Liver (tissue), 9 donors: Measurements from ENCODE around the gene YAE1. TPM values are rescaled to one million over a fixed set of nuclear protein-coding genes. Genes with fewer than 3 reads are reported as not detected.

ENCODE experiments used
- DNase-seq: peaks from one replicate; pipeline ENCODE4 v3.0.0-alpha.2; 2017; ENCODE audit warnings: low spot score
- H3K27ac ChIP-seq, 2 donors: one replicate each; pipeline ENCODE4 v1.7.0; 2013; ENCODE audit warnings: inconsistent platforms in 2 of 2, low read length in 2 of 2, control low read depth in 1 of 2, low read depth in 1 of 2, mild to moderate bottlenecking in 1 of 2
- H3K27me3 ChIP-seq, 4 donors: one replicate each; pipeline versions ENCODE4 v1.6.1 to v1.7.0; 2013; ENCODE audit warnings: low read length in 3 of 4, inconsistent platforms in 1 of 4, mild to moderate bottlenecking in 1 of 4, moderate library complexity in 1 of 4; ENCODE audit not compliant: control insufficient read depth in 4 of 4, insufficient read depth in 4 of 4
- H3K36me3 ChIP-seq, 4 donors: one replicate each; pipeline versions ENCODE4 v1.6.1 to v1.7.0; 2013; ENCODE audit warnings: low read length in 3 of 4, mild to moderate bottlenecking in 3 of 4, low read depth in 1 of 4, moderate library complexity in 1 of 4; ENCODE audit not compliant: control insufficient read depth in 4 of 4, insufficient read depth in 3 of 4
- H3K4me1 ChIP-seq, 4 donors: one replicate each; pipeline versions ENCODE4 v1.6.1 to v1.7.0; 2013; ENCODE audit warnings: low read length in 3 of 4, mild to moderate bottlenecking in 3 of 4, moderate library complexity in 1 of 4; ENCODE audit not compliant: control insufficient read depth in 4 of 4, insufficient read depth in 4 of 4
- H3K4me3 ChIP-seq, 3 donors: one replicate each; pipeline versions ENCODE4 v1.6.1 to v1.7.0; 2013; ENCODE audit warnings: low read length in 3 of 3, control low read depth in 1 of 3, low read depth in 1 of 3, mild to moderate bottlenecking in 1 of 3
- H3K9ac ChIP-seq, 2 donors: one replicate each; pipeline ENCODE4 v1.7.0; 2013; ENCODE audit warnings: low read length in 2 of 2, mild to moderate bottlenecking in 2 of 2, moderate library complexity in 2 of 2, control low read depth in 1 of 2, low read depth in 1 of 2
- H3K9me3 ChIP-seq, 4 donors: one replicate each; pipeline versions ENCODE4 v1.6.1 to v1.7.0; 2013; ENCODE audit warnings: low read length in 3 of 4; ENCODE audit not compliant: control insufficient read depth in 4 of 4
- ATF3 ChIP-seq: IDR thresholded peaks from 2 replicates; pipeline ENCODE4 v1.6.1; 2016; ENCODE audit warnings: antibody characterized with exemption
- CTCF ChIP-seq: fragments of 150-350 bp; IDR thresholded peaks from 2 replicates; pipeline ENCODE4 v1.5.1; 2017; ENCODE audit warnings: improper control_type of control experiment, low read depth, low read length; ENCODE audit not compliant: missing input control
- FOXA1 ChIP-seq: IDR thresholded peaks from 2 replicates; pipeline ENCODE4 v1.6.1; 2016; ENCODE audit warnings: antibody characterized with exemption
- FOXA2 ChIP-seq: IDR thresholded peaks from 2 replicates; pipeline ENCODE4 v1.6.1; 2016; ENCODE audit warnings: antibody characterized with exemption
- GABPA ChIP-seq, 2 donors: IDR thresholded peaks in 1 of 2; conservative IDR thresholded peaks in 1 of 2; 2 replicates each; pipeline ENCODE4 v1.6.1; 2016; ENCODE audit warnings: antibody characterized with exemption in 2 of 2, mild to moderate bottlenecking in 1 of 2, moderate library complexity in 1 of 2
- JUND ChIP-seq, 2 donors: IDR thresholded peaks; 2 replicates each; pipeline ENCODE4 v1.6.1; 2016; ENCODE audit warnings: antibody characterized with exemption in 2 of 2
- MAX ChIP-seq: IDR thresholded peaks from 2 replicates; pipeline ENCODE4 v1.6.1; 2016; ENCODE audit warnings: antibody characterized with exemption
- REST ChIP-seq: IDR thresholded peaks from 2 replicates; pipeline ENCODE4 v1.6.1; 2016; ENCODE audit warnings: antibody characterized with exemption, mild to moderate bottlenecking
- TAF1 ChIP-seq: conservative IDR thresholded peaks from 2 replicates; pipeline ENCODE4 v1.6.1; 2016; ENCODE audit warnings: antibody characterized with exemption, mild to moderate bottlenecking
- YY1 ChIP-seq: IDR thresholded peaks from 2 replicates; pipeline ENCODE4 v1.6.1; 2016; ENCODE audit warnings: antibody characterized with exemption, mild to moderate bottlenecking
- ZBTB33 ChIP-seq: IDR thresholded peaks from 2 replicates; pipeline ENCODE4 v1.6.1; 2016; ENCODE audit warnings: antibody characterized with exemption
- polyA plus RNA-seq, 2 donors: library from polyadenylated mRNA; stranded (reverse) in 1 of 2; unstranded in 1 of 2; fragments of 200-250 nt in 1 of 2; fragments of >200 nt in 1 of 2; fragmentation: Nextera tagmentation in 1 of 2; extraction: Ambion mirVana in 1 of 2; gene quantifications; one replicate each; pipeline versions ENCODE4 v1.2.1 to v1.2.3, GENCODE V29; 2013 to 2015
- total RNA-seq, 2 donors: library from RNA; depleted of rRNA; stranded (reverse); fragments of >200 nt; gene quantifications; one replicate each; pipeline ENCODE4 v1.2.3, GENCODE V29; 2014
- donor health status: healthy.
- donor health status: healthy.
- donor health status: healthy.
- donor health status: healthy.
- donor health status: healthy.

The YAE1 gene
- total and polyA plus RNA-seq, 4 donors = 6.7 to 12.0 (median 9.9) TPM

- TF ChIP-seq ZBTB33 = no peak
- no peak for TF ChIP-seq GABPA (IDR thresholded peaks at IDR 0.05 in 1 of 2, conservative IDR thresholded peaks at IDR 0.05 in 1 of 2)
- no peak for TF ChIP-seq CTCF
- TF ChIP-seq ATF3 = no peak
- TF ChIP-seq FOXA1 = no peak
- no peak for TF ChIP-seq MAX
These were observed 52.7 kb downstream of the YAE1 start (continued) for GRCh38 chr7:39618868-39619267.

- no peak for TF ChIP-seq TAF1
- no peak for TF ChIP-seq REST
- TF ChIP-seq JUND (IDR thresholded peaks at IDR 0.05) = no peak
- TF ChIP-seq FOXA2 = no peak
- TF ChIP-seq ZBTB33 = no peak
- no peak for TF ChIP-seq FOXA1
- TF ChIP-seq YY1 = no peak
- no peak for DNase-seq
- H3K9me3 ChIP-seq = no peaks in the 10 kb centered on the region
These were observed 54.3 kb downstream of the YAE1 start for GRCh38 chr7:39620486-39620885.

More at GRCh38 chr7:39620486-39620885, 54.3 kb downstream of the YAE1 start:
- Histone ChIP-seq H3K4me1 (peaks cover 5 to 23% (median 14%) of the 10 kb centered on the region in 4 donors), H3K9ac (no peak overlapping the region), H3K27me3 (no peaks in the 10 kb centered on the region), H3K4me3 (no peak overlapping the region), H3K36me3 (no peaks in the 10 kb centered on the region), H3K27ac (no peak overlapping the region)
